22Rv1 (cell line): ENCODE data around the gene SNX18.

Source experiments
- ZFX ChIP-seq: fragments of 450-650 bp; IDR thresholded peaks from 2 replicates; pipeline ENCODE4 v1.6.1; 2017; ENCODE audit warnings: antibody characterized with exemption, borderline replicate concordance
- TF ChIP-seq, protein P1 (sequence below): fragments of 450-650 bp; IDR thresholded peaks from 2 replicates; pipeline ENCODE4 v1.5.1; 2017; ENCODE audit warnings: mild to moderate bottlenecking

DNA sequence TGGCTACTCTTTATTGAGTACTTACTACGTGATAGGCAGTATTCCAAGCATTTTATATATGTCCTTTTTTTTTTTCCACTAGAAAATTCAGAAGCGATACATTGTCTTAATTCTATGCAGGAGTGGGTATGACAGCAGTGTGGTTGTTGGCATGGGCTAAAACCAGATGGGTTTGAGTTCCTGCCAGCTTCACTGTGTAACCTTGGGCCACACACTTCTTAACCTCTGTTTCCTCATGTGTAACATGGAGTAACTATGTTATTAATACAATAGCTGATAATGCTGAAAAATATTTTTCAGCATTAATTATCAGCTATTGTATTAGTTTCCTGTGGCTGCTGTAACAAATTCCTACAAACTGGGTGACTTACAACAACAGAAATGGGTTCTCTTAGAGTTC is 12.0 kb downstream of the SNX18 start:
- TF ChIP-seq, protein P1, sequence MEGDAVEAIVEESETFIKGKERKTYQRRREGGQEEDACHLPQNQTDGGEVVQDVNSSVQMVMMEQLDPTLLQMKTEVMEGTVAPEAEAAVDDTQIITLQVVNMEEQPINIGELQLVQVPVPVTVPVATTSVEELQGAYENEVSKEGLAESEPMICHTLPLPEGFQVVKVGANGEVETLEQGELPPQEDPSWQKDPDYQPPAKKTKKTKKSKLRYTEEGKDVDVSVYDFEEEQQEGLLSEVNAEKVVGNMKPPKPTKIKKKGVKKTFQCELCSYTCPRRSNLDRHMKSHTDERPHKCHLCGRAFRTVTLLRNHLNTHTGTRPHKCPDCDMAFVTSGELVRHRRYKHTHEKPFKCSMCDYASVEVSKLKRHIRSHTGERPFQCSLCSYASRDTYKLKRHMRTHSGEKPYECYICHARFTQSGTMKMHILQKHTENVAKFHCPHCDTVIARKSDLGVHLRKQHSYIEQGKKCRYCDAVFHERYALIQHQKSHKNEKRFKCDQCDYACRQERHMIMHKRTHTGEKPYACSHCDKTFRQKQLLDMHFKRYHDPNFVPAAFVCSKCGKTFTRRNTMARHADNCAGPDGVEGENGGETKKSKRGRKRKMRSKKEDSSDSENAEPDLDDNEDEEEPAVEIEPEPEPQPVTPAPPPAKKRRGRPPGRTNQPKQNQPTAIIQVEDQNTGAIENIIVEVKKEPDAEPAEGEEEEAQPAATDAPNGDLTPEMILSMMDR, result no peak
- TF ChIP-seq ZFX, result no peak
